ENCODE results near the gene PCNX2. TPM values are rescaled to one million over a fixed set of nuclear protein-coding genes. Genes with fewer than 3 reads are reported as not detected.

The PCNX2 gene
- total and polyA plus RNA-seq, 11 donors = 0.27 to 5.3 (median 1.9) TPM

GRCh38 chr1:233340031-233340555 lies 44.6 kb upstream of the PCNX2 start:
- DNase-seq (no peak), ATAC-seq (no peak)
- WGBS, 4 donors = 72 to 96% (median 84%) methylated on average over 3 of the region's 3 CpGs
- Histone ChIP-seq H3K27me3 (peaks cover 0 to 44% (median 0%) of the 10 kb centered on the region in 9 donors), H3K4me1 (no peaks in the 10 kb centered on the region), H3K9me3 (no peaks in the 10 kb centered on the region), H3K27ac (no peak overlapping the region), H3K36me3 (no peaks in the 10 kb centered on the region), H3K4me3 (no peak overlapping the region)
- TF ChIP-seq POLR2A (IDR thresholded peaks at IDR 0.05) (no peak), CTCF (IDR thresholded peaks at IDR 0.05) (no peak)
- intact Hi-C loops (cut with DNase I) = no loop called here

- TF ChIP-seq CTCF (IDR thresholded peaks at IDR 0.05) = no peak
- no peak for TF ChIP-seq POLR2A (IDR thresholded peaks at IDR 0.05)
- intact Hi-C loops (cut with DNase I) = no loop called here
- Histone ChIP-seq H3K9me3 (no peaks in the 10 kb centered on the region), H3K4me1 (no peaks in the 10 kb centered on the region), H3K27ac (no peak overlapping the region), H3K27me3 (peaks cover 0 to 38% (median 0%) of the 10 kb centered on the region in 9 donors), H3K36me3 (no peaks in the 10 kb centered on the region), H3K4me3 (no peak overlapping the region)
- no peak for ATAC-seq
- WGBS, 4 donors = 91 to 97% (median 95%) methylated on average over 2 of the region's 2 CpGs
- DNase-seq = no peak
Measured at GRCh38 chr1:233338102-233338501, 42.6 kb upstream of the PCNX2 start.

GRCh38 chr1:233337505-233337904 lies 42.0 kb upstream of the PCNX2 start:
- intact Hi-C loops (cut with DNase I) = no loop called here
- ATAC-seq (no peak), DNase-seq (no peak)
- Histone ChIP-seq H3K9me3 (no peaks in the 10 kb centered on the region), H3K27ac (no peak overlapping the region), H3K4me1 (no peaks in the 10 kb centered on the region), H3K36me3 (no peaks in the 10 kb centered on the region), H3K27me3 (peaks cover 0 to 38% (median 0%) of the 10 kb centered on the region in 9 donors), H3K4me3 (no peak overlapping the region)
- WGBS, 4 donors = 82 to 91% (median 85%) methylated on average over 3 of the region's 3 CpGs
- TF ChIP-seq POLR2A (IDR thresholded peaks at IDR 0.05) = no peak
- TF ChIP-seq CTCF (IDR thresholded peaks at IDR 0.05) = no peak

- 81 to 91% (median 89%) methylated on average over 5 of the region's 5 CpGs for WGBS, 4 donors
- intact Hi-C loops (cut with DNase I) = no loop called here
- TF ChIP-seq POLR2A (IDR thresholded peaks at IDR 0.05) = no peak
- no peak for TF ChIP-seq CTCF (IDR thresholded peaks at IDR 0.05)
Measured at GRCh38 chr1:233336554-233337456, 41.3 kb upstream of the PCNX2 start.

More at GRCh38 chr1:233336554-233337456, 41.3 kb upstream of the PCNX2 start:
- no peaks in the 10 kb centered on the region for H3K9me3 ChIP-seq
- peaks cover 0 to 38% (median 0%) of the 10 kb centered on the region in 9 donors for H3K27me3 ChIP-seq
- H3K36me3 ChIP-seq = no peaks in the 10 kb centered on the region
- ATAC-seq = no peak
- H3K4me3 ChIP-seq = no peak overlapping the region
- no peak for DNase-seq
- no peak overlapping the region for H3K27ac ChIP-seq
- H3K4me1 ChIP-seq = no peaks in the 10 kb centered on the region

Data from heart left ventricle (tissue), 16 donors.